OCI-LY7 (cell line): Measurements from ENCODE around the gene DENND1A. TPM values are rescaled to one million over a fixed set of nuclear protein-coding genes. Genes with fewer than 3 reads are reported as not detected.

Experiments
- BruUV-seq: library from RNA; stranded (reverse); fragments of 400-500 nt; replicated peaks from 2 replicates; lab custom pipeline; 2021; lab: Mats Ljungman, UMichigan
- CTCF ChIA-PET: fragments of 300-600 bp; sonication (Branson Sonifier 250); formaldehyde crosslinking; loops from one replicate; lab custom pipeline; 2022; ENCODE audit warnings: antibody characterized with exemption; ENCODE audit not compliant: unreplicated experiment; lab: Charles Lee
- POLR2A ChIA-PET: fragments of 300-600 bp; sonication (Branson Sonifier 250); formaldehyde crosslinking; loops from one replicate; lab custom pipeline; 2022; ENCODE audit warnings: antibody characterized with exemption; lab: Charles Lee
- DNase-seq: peaks from one replicate; pipeline ENCODE4 v3.0.0-alpha.2; 2015; ENCODE audit warnings: low spot score
- H2AFZ ChIP-seq: fragments of 200-600 bp; sonication (generic), shearing (Covaris generic); 2 replicates; pipeline ENCODE4 v1.6.1; 2014; ENCODE audit warnings: mild to moderate bottlenecking, antibody characterized with exemption, low read length, moderate library complexity
- H3K27ac ChIP-seq: fragments of 200-600 bp; sonication (generic); 2 replicates; pipeline ENCODE4 v1.5.1; 2014; ENCODE audit warnings: mixed run types, low read depth, mild to moderate bottlenecking, moderate library complexity, low read length, inconsistent platforms; ENCODE audit not compliant: poor library complexity, severe bottlenecking
- H3K36me3 ChIP-seq: fragments of 200-600 bp; sonication (generic); 2 replicates; pipeline ENCODE4 v1.6.1; 2014; ENCODE audit warnings: mild to moderate bottlenecking, antibody characterized with exemption, low read length, moderate library complexity, mixed read lengths; ENCODE audit not compliant: insufficient read depth
- H3K4me1 ChIP-seq: fragments of 200-600 bp; sonication (generic); 2 replicates; pipeline ENCODE4 v1.5.1; 2014; ENCODE audit warnings: mild to moderate bottlenecking, low read length; ENCODE audit not compliant: insufficient read depth, poor library complexity, severe bottlenecking
- H3K4me2 ChIP-seq: fragments of 200-600 bp; sonication (generic); 2 replicates; pipeline ENCODE4 v1.6.1; 2014; ENCODE audit warnings: mild to moderate bottlenecking, low read length
- H3K4me3 ChIP-seq: fragments of 200-600 bp; sonication (generic); 2 replicates; pipeline ENCODE4 v1.5.1; 2014; ENCODE audit warnings: mild to moderate bottlenecking, low read depth, low read length; ENCODE audit not compliant: poor library complexity, severe bottlenecking
- H3K79me2 ChIP-seq: fragments of 200-600 bp; sonication (generic); 2 replicates; pipeline ENCODE4 v1.6.1; 2016; ENCODE audit warnings: low read depth, mild to moderate bottlenecking, low read length, moderate library complexity, mixed read lengths; ENCODE audit not compliant: insufficient read depth
- H3K9me2 ChIP-seq: fragments of 200-600 bp; sonication (generic); 2 replicates; pipeline ENCODE4 v1.6.1; 2016; ENCODE audit warnings: mild to moderate bottlenecking, low read length, mixed read lengths; ENCODE audit not compliant: insufficient read depth
- H3K9me3 ChIP-seq: fragments of 200-600 bp; sonication (generic); 2 replicates; pipeline ENCODE4 v1.6.1; 2014; ENCODE audit warnings: mild to moderate bottlenecking, mixed run types, low read length, mixed read lengths
- H4K20me1 ChIP-seq: fragments of 200-600 bp; sonication (generic); 2 replicates; pipeline ENCODE4 v1.6.1; 2014; ENCODE audit warnings: mild to moderate bottlenecking, antibody characterized with exemption, low read length, moderate library complexity, mixed read lengths; ENCODE audit not compliant: insufficient read depth
- CTCF ChIP-seq: fragments of 200-600 bp; sonication (generic); conservative IDR thresholded peaks from 2 replicates; pipeline ENCODE4 v1.5.1; 2014; ENCODE audit warnings: mild to moderate bottlenecking, antibody characterized with exemption, low read length, moderate library complexity, mixed read lengths
- EZH2phosphoT487 ChIP-seq: fragments of 200-600 bp; sonication (generic); IDR thresholded peaks from 2 replicates; pipeline ENCODE4 v1.6.1; 2018; ENCODE audit warnings: low read depth, borderline replicate concordance, mild to moderate bottlenecking, mixed run types, antibody characterized with exemption, low read length, moderate library complexity, mixed read lengths
- intact Hi-C: fragments of 100-400 bp; cut with micrococcal nuclease; formaldehyde crosslinking; loops from one replicate; pipeline ENCODE4 v1.10.0; 2022; ENCODE audit not compliant: unreplicated experiment
- total RNA-seq, 2 experiments: library from RNA; depleted of rRNA in 1 of 2; stranded (reverse); fragments of >200 nt in 1 of 2; shearing (Covaris generic) in 1 of 2; gene quantifications; 2 replicates each; pipeline ENCODE4 v1.2.3, GENCODE V29; 2014 to 2022

DENND1A gene
- total RNA-seq, 2 experiments from 2014 or later, result 17.9 to 36.3 TPM

GRCh38 chr9:123339666-123340510 is 590.0 kb downstream of the DENND1A start:
- Histone ChIP-seq H3K9me3 (no peaks in the 10 kb centered on the region), H3K4me3 (peak overlapping the region; percentile 59), H3K79me2 (no peaks in the 10 kb centered on the region), H2AFZ (peak overlapping the region; percentile 41; the same call in 1 of the 2 replicates), H3K9me2 (no peaks in the 10 kb centered on the region), H3K4me2 (peak overlapping the region; percentile 73), H4K20me1 (no peaks in the 10 kb centered on the region), H3K4me1 (peaks cover 100% of the 10 kb centered on the region), H3K27ac (peak overlapping the region; percentile 93), H3K36me3 (no peaks in the 10 kb centered on the region)
- intact Hi-C loops, result loop anchor here (2.0 to 10.0 kb wide), 5 partner anchors 17 to 515 kb away; partner anchors contain the start of genes PDCL and RC3H2
- peak; percentile 88 for DNase-seq
- POLR2A ChIA-PET, result interaction anchor here (0.5 to 5.0 kb wide), 13 partner anchors 14 to 436 kb away, joined by 3 to 53 read pairs (median 6); no protein-coding TSS in a partner anchor
- CTCF ChIA-PET, result interaction anchor here (0.6 to 1.3 kb wide), 11 partner anchors 11 to 174 kb away, joined by 3 to 9 read pairs (median 3); no protein-coding TSS in a partner anchor
- TSS peak; percentile 83 for BruUV-seq
- TF ChIP-seq EZH2phosphoT487, result no peak
- TF ChIP-seq CTCF, result no peak

GRCh38 chr9:123338710-123339665 is 590.9 kb downstream of the DENND1A start:
- TF ChIP-seq EZH2phosphoT487 (no peak), CTCF (no peak)
- intact Hi-C loops, result loop anchor here (1.0 to 2.0 kb wide), 4 partner anchors 16 to 164 kb away; partner anchors contain the start of gene STRBP
- Histone ChIP-seq H4K20me1 (no peaks in the 10 kb centered on the region), H3K4me3 (peak overlapping the region; percentile 59), H3K9me3 (no peaks in the 10 kb centered on the region), H3K36me3 (no peaks in the 10 kb centered on the region), H3K4me2 (peak overlapping the region; percentile 73), H3K9me2 (no peaks in the 10 kb centered on the region), H3K27ac (peak overlapping the region; percentile 93), H3K79me2 (no peaks in the 10 kb centered on the region), H3K4me1 (peaks cover 97% of the 10 kb centered on the region), H2AFZ (peak overlapping the region; percentile 41; the same call in 1 of the 2 replicates)
- DNase-seq, result peak; percentile 89
- POLR2A ChIA-PET, result interaction anchor here (0.5 to 5.0 kb wide), 15 partner anchors 13 to 441 kb away, joined by 3 to 53 read pairs (median 4); no protein-coding TSS in a partner anchor
- CTCF ChIA-PET, result interaction anchor here (0.6 to 1.4 kb wide), 10 partner anchors 10 to 102 kb away, joined by 3 to 9 read pairs (median 3); no protein-coding TSS in a partner anchor
- BruUV-seq, result TSS peak; percentile 75
